ENCODE results near the gene DHX32.

- TF ChIP-seq, protein P1, sequence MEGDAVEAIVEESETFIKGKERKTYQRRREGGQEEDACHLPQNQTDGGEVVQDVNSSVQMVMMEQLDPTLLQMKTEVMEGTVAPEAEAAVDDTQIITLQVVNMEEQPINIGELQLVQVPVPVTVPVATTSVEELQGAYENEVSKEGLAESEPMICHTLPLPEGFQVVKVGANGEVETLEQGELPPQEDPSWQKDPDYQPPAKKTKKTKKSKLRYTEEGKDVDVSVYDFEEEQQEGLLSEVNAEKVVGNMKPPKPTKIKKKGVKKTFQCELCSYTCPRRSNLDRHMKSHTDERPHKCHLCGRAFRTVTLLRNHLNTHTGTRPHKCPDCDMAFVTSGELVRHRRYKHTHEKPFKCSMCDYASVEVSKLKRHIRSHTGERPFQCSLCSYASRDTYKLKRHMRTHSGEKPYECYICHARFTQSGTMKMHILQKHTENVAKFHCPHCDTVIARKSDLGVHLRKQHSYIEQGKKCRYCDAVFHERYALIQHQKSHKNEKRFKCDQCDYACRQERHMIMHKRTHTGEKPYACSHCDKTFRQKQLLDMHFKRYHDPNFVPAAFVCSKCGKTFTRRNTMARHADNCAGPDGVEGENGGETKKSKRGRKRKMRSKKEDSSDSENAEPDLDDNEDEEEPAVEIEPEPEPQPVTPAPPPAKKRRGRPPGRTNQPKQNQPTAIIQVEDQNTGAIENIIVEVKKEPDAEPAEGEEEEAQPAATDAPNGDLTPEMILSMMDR (IDR thresholded peaks at IDR 0.05; ENCODE audit: insufficient read depth, low read length, poor library complexity, severe bottlenecking): no peak
- TF ChIP-seq EZH2phosphoT487 (conservative IDR thresholded peaks at IDR 0.05; ENCODE audit: low read length): no peak
Measured at GRCh38 chr10:125857185-125857760, 23.8 kb downstream of the DHX32 start.
